HEK293T (cell line): Measurements from ENCODE around the gene G0S2.

ENCODE experiments used
- HDGF ChIP-seq: fragments of 450-650 bp; IDR thresholded peaks from 2 replicates; pipeline ENCODE4 v1.6.1; 2017; ENCODE audit warnings: antibody characterized with exemption, borderline replicate concordance
- NFRKB ChIP-seq: fragments of 450-650 bp; IDR thresholded peaks from 2 replicates; pipeline ENCODE4 v1.6.1; 2016; ENCODE audit warnings: mild to moderate bottlenecking, moderate library complexity
- SP1 ChIP-seq: fragments of 450-650 bp; IDR thresholded peaks from 2 replicates; pipeline ENCODE4 v1.6.1; 2017
- ZNF384 ChIP-seq: fragments of 450-650 bp; IDR thresholded peaks from 2 replicates; pipeline ENCODE4 v1.6.1; 2016

GRCh38 chr1:209702832-209703231 is 27.6 kb downstream of the G0S2 start:
- TF ChIP-seq HDGF (no peak), ZNF384 (no peak), NFRKB (no peak), SP1 (no peak)
